A549 (cell line): ENCODE data around the gene DTX1. TPM values are rescaled to one million over a fixed set of nuclear protein-coding genes. Genes with fewer than 3 reads are reported as not detected.
A peak's percentile ranks its signal among the peaks of the same experiment; 100 is the strongest.

ENCODE experiments used
- ATAC-seq, 2 experiments: fragments of 200-7000 bp in 1 of 2; fragments of >200 bp in 1 of 2; cut with Nextera tagmentation in 1 of 2; cut with Tn5 transposase in 1 of 2; 3 replicates each; pipeline versions ENCODE4 v1.8.0 to v1.9.1; 2018 to 2020; ENCODE audit warnings: mild to moderate bottlenecking in 1 of 2, moderate library complexity in 1 of 2
- CTCF ChIA-PET: fragments of 300-600 bp; sonication (Branson Sonifier 250); formaldehyde crosslinking; extraction: SDS; loops from one replicate; lab custom pipeline; 2021; ENCODE audit warnings: antibody characterized with exemption, inconsistent platforms; lab: Yijun Ruan, JAX
- POLR2A ChIA-PET: fragments of 350-600 bp; formaldehyde crosslinking; extraction: SDS; loops from one replicate; lab custom pipeline; 2021; ENCODE audit warnings: antibody characterized with exemption, inconsistent platforms; lab: Yijun Ruan, JAX
- DNase-seq, 2 experiments: peaks; one replicate each; pipeline versions ENCODE4 v3.0.0 to v3.0.0-alpha.2; 2011 to 2016; ENCODE audit warnings: low read depth in 1 of 2, low spot score in 1 of 2
- FAIRE-seq: peaks from 2 replicates; lab custom pipeline; 2011; peaks lifted over from hg19 to GRCh38; lab: Jason Lieb, UNC
- H3K27ac ChIP-seq, 2 experiments: fragments of >200 bp; sonication (Bioruptor Twin); formaldehyde crosslinking; 3 replicates each; pipeline ENCODE4 v1.5.1; 2016 to 2017
- H3K4me1 ChIP-seq: fragments of >200 bp; sonication (Bioruptor Twin); formaldehyde crosslinking; 3 replicates; pipeline ENCODE4 v1.6.1; 2016
- H3K4me2 ChIP-seq: fragments of >200 bp; sonication (Bioruptor Twin); formaldehyde crosslinking; 3 replicates; pipeline ENCODE4 v1.6.1; 2016
- H3K4me3 ChIP-seq: fragments of >200 bp; sonication (Bioruptor Twin); formaldehyde crosslinking; 3 replicates; pipeline ENCODE4 v1.5.1; 2016
- H3K9me3 ChIP-seq: fragments of >200 bp; sonication (Bioruptor Twin); formaldehyde crosslinking; 3 replicates; pipeline ENCODE4 v1.6.1; 2016
- BHLHE40 ChIP-seq: IDR thresholded peaks from 2 replicates; pipeline ENCODE4 v1.6.1; 2012; ENCODE audit warnings: low read depth, low read length, inconsistent platforms
- CBX2 ChIP-seq: fragments of 200-600 bp; sonication (generic); IDR thresholded peaks from 2 replicates; pipeline ENCODE4 v1.6.1; 2016; ENCODE audit warnings: low read depth, mild to moderate bottlenecking, borderline replicate concordance
- CEBPB ChIP-seq, 2 experiments: fragments of >200 bp in 1 of 2; sonication (Bioruptor Twin) in 1 of 2; formaldehyde crosslinking in 1 of 2; IDR thresholded peaks; 2 replicates each; pipeline ENCODE4 v1.6.1; 2012 to 2016
- CHD4 ChIP-seq: fragments of 200-600 bp; sonication (generic); IDR thresholded peaks from 2 replicates; pipeline ENCODE4 v1.6.1; 2016; ENCODE audit warnings: antibody characterized with exemption, mild to moderate bottlenecking, borderline replicate concordance
- EHF ChIP-seq: fragments of 250-450 bp; sonication (Bioruptor Pico); IDR thresholded peaks from 2 replicates; pipeline ENCODE4 v1.5.0; 2020; ENCODE audit warnings: mild to moderate bottlenecking
- EHMT2 ChIP-seq: fragments of 200-600 bp; sonication (generic); IDR thresholded peaks from 2 replicates; pipeline ENCODE4 v1.6.1; 2016; ENCODE audit warnings: antibody characterized with exemption, low read depth, mild to moderate bottlenecking, moderate library complexity
- ELK1 ChIP-seq: fragments of 150-350 bp; IDR thresholded peaks from 2 replicates; pipeline ENCODE4 v1.6.1; 2014; ENCODE audit warnings: low read depth, mild to moderate bottlenecking, low read length
- HOXB13 ChIP-seq: fragments of 250-450 bp; sonication (Bioruptor Pico); IDR thresholded peaks from 2 replicates; pipeline ENCODE4 v1.5.0; 2020; ENCODE audit warnings: low read depth, mild to moderate bottlenecking, moderate library complexity
- HOXB5 ChIP-seq: fragments of 250-450 bp; sonication (Bioruptor Pico); IDR thresholded peaks from 2 replicates; pipeline ENCODE4 v1.5.0; 2020; ENCODE audit warnings: mild to moderate bottlenecking, moderate library complexity
- MAFK ChIP-seq: fragments of 450-650 bp; IDR thresholded peaks from 2 replicates; pipeline ENCODE4 v1.6.1; 2014; ENCODE audit not compliant: partially characterized antibody
- MAX ChIP-seq: IDR thresholded peaks from 2 replicates; pipeline ENCODE4 v1.6.1; 2012
- PBX3 ChIP-seq: IDR thresholded peaks from 2 replicates; pipeline ENCODE4 v1.6.1; 2012
- PHF8 ChIP-seq: fragments of 200-600 bp; sonication (generic); IDR thresholded peaks from 2 replicates; pipeline ENCODE4 v1.6.1; 2016; ENCODE audit warnings: low read depth, mild to moderate bottlenecking, antibody characterized with exemption, moderate library complexity, borderline replicate concordance
- RFX5 ChIP-seq: fragments of 450-650 bp; IDR thresholded peaks from 2 replicates; pipeline ENCODE4 v1.7.1; 2014; ENCODE audit warnings: antibody characterized with exemption, mild to moderate bottlenecking, moderate library complexity
- SREBF2 ChIP-seq: fragments of 450-650 bp; IDR thresholded peaks from 2 replicates; pipeline ENCODE4 v1.6.1; 2014; ENCODE audit warnings: mild to moderate bottlenecking, moderate library complexity
- TFCP2L1 ChIP-seq: fragments of 250-450 bp; sonication (Bioruptor Pico); IDR thresholded peaks from 2 replicates; pipeline ENCODE4 v1.5.0; 2021; ENCODE audit warnings: mild to moderate bottlenecking
- USF2 ChIP-seq: fragments of 450-650 bp; IDR thresholded peaks from 2 replicates; pipeline ENCODE4 v1.6.1; 2014; ENCODE audit warnings: antibody characterized with exemption
- ZFP36 ChIP-seq: fragments of 450-650 bp; IDR thresholded peaks from 2 replicates; pipeline ENCODE4 v1.6.1; 2014; ENCODE audit warnings: borderline replicate concordance; ENCODE audit not compliant: partially characterized antibody
- ZSCAN20 ChIP-seq: fragments of 250-450 bp; sonication (Bioruptor Pico); IDR thresholded peaks from 2 replicates; pipeline ENCODE4 v1.8.0; 2022; ENCODE audit warnings: mild to moderate bottlenecking, moderate library complexity
- WGBS: methylation state at CpG from one replicate; pipeline ENCODE4 v1.1.6; 2017; ENCODE audit errors: missing lambda C conversion rate; 5-methylcytosine and 5-hydroxymethylcytosine counted together
- polyA plus RNA-seq, 4 experiments: library from polyadenylated mRNA; depleted of rRNA in 3 of 4; stranded (reverse); fragments of >200 nt; fragmentation: RNase III in 1 of 4; extraction: RNeasy Plus Mini Kit Qiagen cat#74134 plus additional on column Dnase treatment in 1 of 4; gene quantifications; 2 replicates in 3 of 4; 3 replicates in 1 of 4; pipeline ENCODE4 v1.2.3, GENCODE V29; 2011 to 2017

DTX1 gene
- polyA plus RNA-seq, 2 of the 4 experiments (the other 2 are of a cell fraction), result 0.28 to 0.37 TPM

GRCh38 chr12:113136128-113136989 lies 79.8 kb downstream of the DTX1 start:
- DNase-seq, result peak in 1 of 2 experiments; percentile 55
- peak; percentile 9 to 16; a peak in 5 of 6 replicates for ATAC-seq
- Histone ChIP-seq H3K4me1 (peaks cover 15% of the 10 kb centered on the region), H3K4me2 (peak overlapping the region; percentile 94), H3K9me3 (no peaks in the 10 kb centered on the region), H3K27ac (peak overlapping the region; percentile 51 to 65; a peak in 4 of 6 replicates), H3K4me3 (peak overlapping the region; percentile 53)
- no peak for FAIRE-seq
- ChIA-PET CTCF (interaction anchor here (1.0 to 7.0 kb wide), 9 partner anchors 9 to 143 kb away, joined by 3 to 55 read pairs (median 14); partner anchors contain the start of gene CFAP73), POLR2A (no interaction called here)
- 39% methylated on average over 17 of the region's 21 CpGs for WGBS
- peak; percentile 49 for TF ChIP-seq ZFP36
- no peak for TF ChIP-seq CHD4
- no peak for TF ChIP-seq PHF8
- TF ChIP-seq BHLHE40, result no peak
- TF ChIP-seq MAX, result no peak
- TF ChIP-seq EHMT2, result no peak
- TF ChIP-seq MAFK, result peak; percentile 50
- no peak for TF ChIP-seq CBX2
- TF ChIP-seq EHF (CRISPR knock-in tag), result no peak
- no peak for TF ChIP-seq USF2
- TF ChIP-seq SREBF2, result no peak
- TF ChIP-seq ZSCAN20 (CRISPR knock-in tag), result no peak
- no peak for TF ChIP-seq TFCP2L1 (CRISPR knock-in tag)
- no peak for TF ChIP-seq HOXB13 (CRISPR knock-in tag)

GRCh38 chr12:113136990-113137511 lies 80.5 kb downstream of the DTX1 start:
- CTCF ChIA-PET, result interaction anchor here (1.0 to 7.0 kb wide), 9 partner anchors 9 to 144 kb away, joined by 3 to 55 read pairs (median 14); partner anchors contain the start of gene CFAP73
- Histone ChIP-seq H3K4me2 (no peak overlapping the region), H3K4me1 (peaks cover 15% of the 10 kb centered on the region), H3K9me3 (no peaks in the 10 kb centered on the region), H3K4me3 (no peak overlapping the region)
- no peak for DNase-seq
- 95% methylated on average over 3 of the region's 6 CpGs for WGBS
- no peak for ATAC-seq
- 0 out of 4 replicates have a peak, but pooled peaks of 1 of the 2 experiments have one; percentile 21 for TF ChIP-seq CEBPB (IDR thresholded peaks at IDR 0.05)
- no peak for TF ChIP-seq ELK1
- no peak for TF ChIP-seq HOXB5 (CRISPR knock-in tag)
- no peak for TF ChIP-seq PBX3
- no peak for TF ChIP-seq EHMT2
- TF ChIP-seq RFX5, result no peak
- TF ChIP-seq, all 56 proteins: peak for 1
- peak overlapping the region in 1 of 2 experiments; percentile 65; a peak in 2 of 6 replicates for H3K27ac ChIP-seq
- no peak for FAIRE-seq
- POLR2A ChIA-PET, result no interaction called here
